Stimulated activated CD4-positive, alpha-beta T cell treated with anti-CD3 and anti-CD28 coated beads, Interleukin-1b, Interleukin-23, amount 100 ng/mL, for 24 hours (primary cell): Measurements from ENCODE around the gene DENND5A.

Experiments used
- DNase-seq, 4 experiments: peaks; one replicate each; pipeline ENCODE4 v3.0.0-alpha.2; 2020; ENCODE audit warnings: low read depth in 4 of 4, low spot score in 1 of 4

The DENND5A gene

DNA sequence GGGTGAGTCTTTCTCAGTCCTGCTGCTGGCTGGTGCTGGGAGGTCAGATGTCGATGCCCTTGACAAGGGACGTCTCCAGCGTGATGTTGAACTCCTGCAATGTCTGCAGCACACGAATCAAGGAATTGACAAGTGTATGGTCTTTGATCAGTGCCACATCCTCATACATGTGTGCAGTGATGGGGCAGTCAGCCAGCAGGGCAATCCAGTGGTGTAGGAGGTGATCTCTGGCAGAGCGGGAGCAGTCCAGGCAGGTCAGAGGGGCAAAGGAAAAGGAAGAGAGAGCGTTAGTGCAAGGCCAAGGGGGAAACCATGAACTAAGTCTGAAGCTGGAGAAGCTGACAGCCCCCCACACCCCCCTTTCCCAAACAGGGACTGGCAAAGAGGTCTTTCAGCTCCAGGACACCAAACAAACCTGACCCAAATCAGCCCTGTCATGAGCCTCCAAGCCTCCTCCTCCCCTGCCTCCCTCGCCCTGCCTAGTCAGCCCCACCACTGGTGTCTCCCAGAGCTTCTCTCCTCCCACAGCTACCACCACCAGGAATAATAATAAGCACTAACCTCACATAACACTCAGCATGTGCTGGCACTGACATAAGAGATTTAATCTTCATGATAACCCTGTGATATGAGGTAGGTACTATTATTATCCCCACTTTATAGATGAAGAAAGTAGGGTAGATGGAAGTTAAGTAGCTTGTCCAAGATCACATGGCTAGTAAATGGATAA is 125.4 kb downstream of the DENND5A start:
- DNase-seq: no peak

DNA sequence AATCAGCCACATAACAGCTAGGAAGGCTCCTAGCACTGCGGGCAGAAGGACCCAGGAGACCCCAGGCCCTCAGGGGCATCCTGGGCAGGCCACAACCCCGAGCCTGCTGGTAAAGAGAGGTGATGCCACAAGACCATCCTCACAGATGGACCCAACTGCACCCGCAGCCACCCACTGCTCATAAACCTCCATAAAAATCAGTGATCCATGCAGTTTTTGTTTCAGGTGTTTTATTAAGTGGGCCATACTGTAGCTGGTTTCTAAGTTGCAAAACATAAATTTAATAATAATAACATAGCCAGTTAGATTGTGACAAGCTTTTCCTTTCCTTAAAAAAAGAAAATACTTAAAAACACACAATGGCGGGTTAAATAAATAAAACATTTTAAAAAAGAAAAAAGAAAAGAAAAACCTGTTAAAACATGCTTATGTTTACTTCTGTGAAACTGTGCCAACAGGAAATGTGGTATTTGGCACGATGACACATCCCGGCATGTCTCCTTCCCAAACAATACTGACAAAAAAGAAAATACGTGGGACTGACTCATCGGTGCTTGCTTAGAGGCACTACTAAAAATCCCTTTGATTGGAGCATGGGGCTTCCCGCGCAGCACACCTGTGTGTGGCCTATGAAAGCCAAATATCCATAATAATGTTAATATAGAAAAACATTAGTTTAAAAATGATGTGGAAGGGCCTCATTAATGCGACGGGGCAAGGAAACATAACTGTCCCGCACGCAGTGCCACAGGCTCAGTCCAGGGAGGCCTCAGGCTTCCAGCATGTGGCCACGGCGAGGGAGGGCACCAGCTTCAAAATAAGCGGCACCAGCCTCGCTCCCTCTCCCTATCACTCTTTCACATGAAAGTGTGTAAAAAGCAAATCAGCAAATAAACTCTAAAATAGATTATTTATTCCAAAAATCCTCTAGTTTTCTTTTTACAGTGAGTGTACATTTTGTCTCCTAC is 126.3 kb downstream of the DENND5A start:
- DNase-seq: peak in 2 of 4 experiments; percentile 10 to 18

DNA sequence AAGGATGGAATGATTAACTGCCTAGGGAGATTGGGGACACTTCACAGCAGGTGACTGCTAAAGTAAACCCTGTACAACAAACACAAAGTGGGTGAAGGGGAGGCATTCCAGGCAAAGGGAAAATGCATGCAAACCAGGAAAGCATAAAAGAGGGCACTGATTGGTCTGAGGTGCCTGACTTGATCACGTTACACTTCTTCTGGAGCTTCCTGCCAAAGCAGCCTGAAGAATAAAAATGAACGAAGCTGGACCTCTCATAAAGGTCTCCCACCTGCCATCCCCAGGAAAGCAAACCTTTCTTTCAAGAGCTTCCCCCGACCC is 127.1 kb downstream of the DENND5A start:
- no peak for DNase-seq

DNA sequence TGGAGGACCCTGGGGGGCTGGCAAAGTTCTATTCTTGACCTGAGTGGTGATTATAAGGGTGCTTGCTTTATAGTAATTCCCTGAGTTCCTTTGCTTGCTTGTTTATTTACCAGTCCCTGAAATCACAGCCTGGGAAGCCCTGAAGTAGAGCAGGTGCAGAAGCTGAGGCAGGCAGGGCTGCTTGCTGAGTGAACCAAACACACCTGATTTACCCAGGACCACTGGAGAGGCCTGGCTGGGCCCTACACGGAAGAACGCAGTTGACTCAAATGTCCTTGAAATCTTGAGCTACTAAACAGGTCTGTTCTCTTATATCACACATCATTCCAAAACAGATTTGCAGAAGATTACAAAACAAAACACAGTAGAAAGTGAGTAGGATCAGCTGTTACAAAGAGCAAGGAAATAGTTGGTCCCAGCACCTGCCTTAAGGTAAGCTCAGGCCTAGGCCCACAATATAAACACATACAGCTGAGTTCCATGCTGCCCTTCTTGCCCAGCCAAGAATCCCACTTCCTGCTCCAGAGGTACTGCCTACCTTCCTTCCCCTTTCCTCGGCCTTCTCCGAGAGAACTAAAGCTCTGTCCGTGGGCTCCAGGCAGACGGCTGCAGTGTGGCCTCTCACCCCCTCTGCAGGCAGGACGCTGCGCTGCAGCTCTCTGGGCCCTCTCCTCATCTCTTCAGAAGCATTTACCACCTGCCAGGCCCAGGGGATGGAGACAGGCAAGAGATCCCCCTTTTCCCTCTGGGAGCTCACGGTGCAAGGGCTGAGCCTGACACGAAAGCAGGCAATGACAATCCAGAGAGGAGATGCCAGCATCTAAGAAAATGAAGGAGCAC is 127.6 kb downstream of the DENND5A start:
- DNase-seq: peak; percentile 12 to 56 (median 54)

DNA sequence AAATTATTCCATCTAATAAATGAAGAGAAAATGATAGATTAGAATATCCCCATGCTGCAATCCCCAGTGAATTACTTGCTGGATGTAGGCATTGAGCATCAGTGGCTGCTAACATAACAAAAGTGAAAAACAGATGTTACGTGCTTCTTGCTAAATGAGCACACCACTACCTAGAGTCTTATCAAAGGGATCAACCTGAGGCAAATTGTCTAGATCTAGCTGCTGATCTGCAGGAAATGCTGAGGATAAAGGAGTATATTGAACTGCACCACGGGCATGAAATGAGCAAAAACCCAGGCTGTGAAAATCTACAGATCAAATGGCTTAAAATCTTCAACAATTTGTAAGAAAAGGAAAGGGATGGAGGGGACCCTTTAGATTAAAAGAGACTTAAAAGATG is 128.4 kb downstream of the DENND5A start:
- DNase-seq: no peak

DNA sequence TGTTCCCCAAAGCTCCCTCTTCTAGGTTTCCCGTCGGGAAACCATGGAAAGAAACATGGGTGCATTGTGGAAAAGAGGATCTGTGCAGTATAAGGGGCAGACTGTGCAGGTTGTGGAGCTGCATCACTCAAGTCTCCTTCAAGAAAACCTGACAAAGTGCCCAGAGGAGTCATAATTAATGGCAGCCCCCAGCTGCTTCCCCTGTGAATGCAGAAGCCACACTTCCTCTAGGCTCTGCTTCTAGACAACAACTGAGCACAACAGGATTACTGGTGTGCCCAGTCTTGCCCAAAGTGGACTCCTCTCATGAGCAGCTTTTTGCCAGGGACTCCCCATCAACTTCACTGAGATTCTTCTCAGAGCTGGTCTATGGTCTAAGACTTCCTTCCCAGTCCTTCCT is 131.2 kb downstream of the DENND5A start:
- no peak for DNase-seq

DNA sequence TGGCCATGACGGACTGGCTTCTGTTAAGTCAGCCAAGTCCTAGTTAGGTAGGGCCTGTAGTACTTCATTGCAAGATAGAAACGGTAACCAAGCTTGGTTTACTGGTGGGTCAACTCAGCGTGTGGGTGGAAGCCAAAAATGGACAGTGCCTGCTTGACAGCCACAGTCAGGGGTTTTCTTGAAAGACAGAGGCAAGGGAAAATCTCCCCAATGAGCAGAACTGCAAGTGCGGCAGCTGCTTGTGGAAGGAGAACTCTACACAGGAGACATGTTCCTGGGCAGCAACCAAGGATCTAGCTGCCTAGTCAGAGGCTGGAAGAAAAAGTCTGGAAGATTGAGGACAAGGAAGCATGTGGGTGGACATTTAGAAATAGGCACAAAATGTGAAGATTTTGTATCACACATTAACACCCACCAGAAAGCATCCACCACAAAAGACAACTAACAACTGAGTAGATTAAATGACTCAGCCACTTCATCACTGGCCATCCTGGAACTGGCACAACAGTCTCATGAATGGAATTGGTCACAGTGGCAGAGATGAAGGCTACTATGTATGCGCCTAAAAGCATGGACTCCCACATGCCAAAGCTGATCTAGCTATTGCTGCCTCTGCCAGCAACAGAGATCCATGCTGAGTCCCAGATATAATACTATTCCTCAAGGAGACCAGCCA is 132.8 kb downstream of the DENND5A start:
- no peak for DNase-seq

DNA sequence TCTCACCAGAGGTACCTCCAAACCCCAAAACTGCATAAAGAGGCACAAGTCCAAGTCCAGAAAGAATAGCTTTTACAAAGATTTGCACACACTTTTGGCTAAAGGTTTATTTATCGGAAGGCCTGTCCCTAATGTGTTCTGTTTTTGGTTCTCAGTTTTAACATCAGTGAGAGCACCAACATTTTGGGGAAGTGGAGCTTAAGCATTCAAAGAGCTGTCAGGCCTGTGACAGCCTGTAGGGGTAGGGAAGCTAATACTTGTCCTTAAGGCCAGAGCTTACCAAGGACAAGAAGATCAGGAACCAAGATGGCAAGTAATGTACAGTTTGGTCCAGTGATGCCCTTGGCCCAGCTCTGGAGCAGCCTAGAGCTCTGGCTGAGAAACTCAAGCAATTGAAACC is 134.9 kb downstream of the DENND5A start:
- no peak for DNase-seq

DNA sequence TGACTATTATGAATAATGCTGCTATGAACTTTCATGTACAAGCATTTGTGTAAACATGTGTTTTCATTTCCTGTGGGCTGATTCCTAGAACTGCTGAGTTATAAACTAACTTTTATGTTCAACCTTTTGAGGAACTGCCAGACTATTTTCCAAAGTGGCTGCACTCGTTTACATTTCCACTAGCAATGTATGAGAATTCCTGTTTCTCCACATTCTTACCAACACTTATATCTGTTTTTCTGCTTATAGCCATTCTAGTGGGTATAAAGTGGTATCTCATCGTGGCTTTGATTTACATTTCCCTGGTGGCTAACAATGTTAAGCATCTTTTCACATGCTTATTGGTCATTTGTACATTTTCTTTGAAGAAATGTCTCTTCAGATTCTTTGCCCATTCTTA is 138.5 kb downstream of the DENND5A start:
- DNase-seq: no peak

DNA sequence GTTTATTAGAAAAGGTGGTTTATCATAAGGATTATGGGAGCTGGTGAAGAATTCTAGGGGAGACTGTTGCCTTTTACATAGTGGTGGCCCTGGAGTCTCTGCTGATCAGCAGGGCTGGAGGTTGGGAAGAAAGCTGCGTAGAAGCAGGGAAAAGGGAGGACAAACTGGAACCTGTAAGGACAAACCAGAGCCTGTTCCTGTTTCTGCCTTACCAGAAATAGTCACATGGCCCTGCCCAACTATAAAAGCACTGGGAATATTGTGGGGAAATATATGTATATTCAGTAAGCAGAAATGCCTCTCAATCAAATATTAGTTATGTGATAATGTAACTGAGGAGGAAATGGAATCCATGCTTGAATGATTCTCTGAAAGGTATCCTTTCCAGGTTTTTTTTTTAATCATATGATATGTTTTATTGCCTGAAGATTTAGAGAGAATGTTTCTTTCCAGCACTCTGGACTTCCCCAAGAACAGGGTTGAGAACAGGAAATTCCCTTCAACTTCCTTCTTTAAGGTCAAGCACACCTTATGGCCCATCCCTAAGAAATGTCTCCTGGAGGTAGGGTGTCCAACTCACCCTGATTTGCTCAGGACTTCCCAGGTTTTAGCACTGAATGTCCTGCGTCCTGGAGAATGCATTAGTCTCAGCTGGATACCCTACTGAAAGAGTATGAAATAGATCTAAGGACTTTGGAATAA is 139.8 kb downstream of the DENND5A start:
- no peak for DNase-seq

DNA sequence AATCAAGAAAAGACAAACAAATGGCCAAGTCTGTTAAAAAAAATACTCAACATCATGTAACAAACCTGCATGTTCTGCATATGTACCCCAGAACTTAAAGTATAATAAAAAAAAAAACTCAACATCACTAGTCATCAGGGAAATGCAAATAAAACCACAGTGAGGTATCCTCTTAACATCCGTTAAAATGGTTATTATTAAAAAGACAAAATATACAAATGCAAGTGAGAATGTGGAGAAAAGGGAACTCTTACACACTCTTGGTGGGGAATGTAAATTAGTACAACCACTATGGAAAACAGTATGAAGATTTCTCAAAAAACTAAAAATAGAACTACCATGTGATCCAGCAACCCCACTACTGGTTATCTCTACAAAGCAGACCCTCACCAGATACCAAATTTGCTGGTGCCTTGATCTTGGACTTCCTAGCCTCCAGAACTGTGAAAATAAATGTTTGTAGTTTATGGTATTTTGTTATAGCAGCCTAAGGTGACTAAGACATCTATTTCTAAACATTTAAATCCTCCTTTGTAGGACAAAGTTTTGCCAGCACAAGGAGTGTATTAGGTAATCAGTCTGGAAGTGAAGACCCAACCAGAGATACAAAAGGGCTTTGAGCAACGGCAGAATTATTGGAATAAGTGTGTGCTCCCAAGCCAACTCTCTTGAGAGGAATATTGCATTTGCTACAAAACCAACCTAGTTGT is 141.4 kb downstream of the DENND5A start:
- DNase-seq: no peak

DNA sequence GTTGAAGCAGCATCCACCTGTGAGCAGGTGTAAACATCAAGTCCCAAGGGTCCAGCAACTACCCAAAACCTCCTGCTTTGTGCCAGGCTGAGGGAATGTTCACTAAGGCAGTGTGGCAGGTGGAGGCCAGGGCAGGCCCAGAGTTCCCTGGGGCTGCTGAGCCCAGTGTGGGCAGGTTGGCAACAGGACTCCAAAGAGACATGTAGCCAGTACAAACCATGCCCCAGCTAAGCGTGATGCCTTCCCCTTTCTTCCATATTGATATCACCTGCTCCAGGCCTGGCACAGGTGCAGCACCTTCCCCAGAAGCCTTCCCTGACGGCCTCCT is 143.7 kb downstream of the DENND5A start:
- DNase-seq: no peak

DNA sequence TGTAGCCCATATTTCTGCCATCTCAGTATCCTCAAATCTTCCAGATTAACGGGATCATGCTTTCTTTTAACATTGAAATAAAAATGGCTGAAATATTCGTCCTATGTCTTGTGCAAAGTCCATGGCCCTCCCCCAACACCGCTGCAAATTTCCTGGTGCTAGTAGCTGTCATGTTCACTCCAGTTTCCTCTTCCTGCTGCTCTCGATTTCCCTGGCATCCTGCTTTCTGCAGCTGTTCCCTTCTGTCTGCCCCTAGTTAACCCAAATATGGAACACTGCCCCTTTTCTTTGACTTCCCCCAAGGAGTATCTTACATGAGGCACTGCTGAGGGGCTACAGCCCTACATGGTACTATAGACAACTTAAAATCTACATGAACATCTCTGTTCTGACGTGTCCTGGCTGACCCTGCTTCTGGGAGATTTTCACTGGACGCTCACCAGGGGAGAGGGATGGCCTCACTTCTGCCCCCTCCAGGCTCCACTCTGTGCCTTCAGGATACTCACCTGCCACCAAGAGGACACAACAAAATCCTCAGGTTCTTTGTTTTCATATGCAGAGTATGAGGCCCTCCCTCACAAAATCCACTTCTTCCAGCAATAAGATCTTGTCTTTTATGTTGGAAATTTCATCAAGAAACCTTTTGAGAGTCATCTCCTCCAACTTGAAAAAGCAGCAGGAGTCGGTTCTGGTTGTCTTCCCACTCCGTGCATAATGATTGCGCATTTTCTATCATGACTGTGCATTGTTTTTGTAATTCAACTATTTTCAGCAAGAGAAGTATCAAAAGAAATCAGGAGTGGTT is 144.3 kb downstream of the DENND5A start:
- DNase-seq: no peak

DNA sequence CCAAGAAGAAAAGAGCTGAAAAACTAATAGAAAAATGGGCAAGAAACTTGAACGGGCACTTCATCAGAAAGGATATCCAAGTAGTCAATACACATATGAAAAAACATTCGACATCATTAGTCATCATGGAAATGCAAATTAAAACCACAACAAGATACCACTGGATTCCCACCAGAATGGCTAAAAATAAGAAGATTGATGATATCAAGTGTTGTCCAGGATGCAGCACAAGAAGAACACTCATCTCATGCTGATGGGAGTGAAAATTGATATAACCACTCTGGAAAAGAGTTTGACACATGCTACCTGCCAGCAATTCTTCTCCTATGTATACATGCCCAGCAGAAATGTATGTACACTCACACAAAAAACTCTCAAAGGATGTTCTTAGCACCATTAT is 146.9 kb downstream of the DENND5A start:
- DNase-seq: no peak

DNA sequence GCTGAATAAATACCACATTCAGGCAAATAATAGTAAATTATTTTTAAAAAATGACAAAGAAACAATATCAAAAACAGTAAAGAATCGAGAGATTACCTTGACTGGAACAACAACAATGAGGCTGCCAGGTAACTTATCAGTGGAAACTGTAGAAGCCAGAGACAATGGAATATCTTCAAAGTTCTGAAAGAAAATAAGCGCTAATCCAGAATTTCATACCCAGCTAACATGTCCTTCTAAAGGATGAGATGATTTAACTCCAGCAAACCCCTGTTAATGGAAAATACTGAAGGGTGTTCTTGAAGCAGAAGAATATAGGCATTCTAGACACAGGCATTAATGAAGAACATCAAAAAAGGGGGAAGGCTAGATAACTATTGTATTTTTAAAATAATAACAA is 153.1 kb downstream of the DENND5A start:
- DNase-seq: no peak

DNA sequence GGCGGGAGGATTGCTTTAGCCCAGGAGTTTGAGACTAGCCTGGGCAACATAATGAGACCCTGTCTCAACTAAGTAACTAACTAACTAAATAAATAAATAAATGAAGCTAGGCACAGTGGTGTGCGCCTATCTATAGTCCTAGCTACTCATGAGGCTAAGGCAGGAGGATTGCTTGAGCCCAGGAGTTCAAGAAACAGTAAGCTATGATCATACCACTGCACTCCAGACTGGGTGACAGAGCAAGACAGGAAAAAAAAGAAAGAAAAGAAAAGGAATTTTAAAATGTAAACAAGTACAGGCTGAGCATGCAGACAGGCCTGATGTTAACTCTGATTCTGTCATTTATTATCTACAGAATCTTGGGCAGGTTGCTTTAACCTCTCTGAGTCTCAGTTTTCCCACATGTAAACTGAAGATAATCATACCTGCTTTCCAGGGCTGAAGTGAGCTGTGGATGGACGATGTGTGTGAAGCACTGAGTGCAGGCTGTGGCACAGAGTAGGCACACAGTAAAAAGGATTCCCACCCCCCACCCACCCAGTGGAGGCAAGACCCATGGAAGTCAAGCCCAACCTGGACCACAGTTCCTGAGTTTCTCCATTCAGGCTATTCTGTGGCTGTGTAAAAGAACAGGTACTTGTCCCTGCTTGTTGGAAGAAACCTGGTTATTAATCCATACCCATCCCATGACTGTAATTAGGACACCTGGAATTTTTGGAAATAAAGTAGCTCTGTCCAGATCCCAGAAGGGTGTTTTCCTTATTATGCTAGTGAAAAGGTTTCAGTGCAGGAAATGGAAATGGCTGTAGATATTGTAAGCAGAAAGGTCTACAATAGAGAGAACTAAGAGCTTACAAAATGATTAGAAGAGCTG is 155.1 kb downstream of the DENND5A start:
- no peak for DNase-seq

DNA sequence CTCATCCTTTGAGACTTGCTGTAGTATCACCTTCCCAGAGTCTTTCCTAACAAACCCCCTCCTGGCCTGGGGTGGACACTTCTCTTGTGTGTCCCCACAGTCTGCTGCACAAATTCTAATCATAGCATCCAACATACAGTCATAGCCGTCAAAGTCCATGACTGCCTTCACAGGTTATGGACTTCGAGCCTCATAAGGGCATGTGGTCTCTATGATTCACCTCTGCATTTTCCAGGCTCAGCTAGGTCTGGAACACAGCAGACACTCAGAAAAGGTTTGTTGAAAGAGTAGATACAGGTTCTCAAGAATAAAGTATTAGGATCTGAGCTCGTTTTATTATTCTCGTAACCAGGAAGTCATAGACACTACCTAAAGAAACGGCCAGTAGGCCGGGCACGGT is 160.6 kb downstream of the DENND5A start:
- no peak for DNase-seq
